Brain microvascular endothelial cell (primary cell): ENCODE measurements around the gene UQCRC1.

Source experiments
- DNase-seq: peaks from one replicate; pipeline ENCODE4 v3.0.0-alpha.2; 2020
- H3K27ac ChIP-seq: fragments of 250-450 bp; sonication (Bioruptor Pico); 2 replicates; pipeline ENCODE4 v1.5.1; 2020; ENCODE audit warnings: mild to moderate bottlenecking, moderate library complexity
- H3K27me3 ChIP-seq: fragments of 250-450 bp; sonication (Bioruptor Pico); replicated peaks from 2 replicates; pipeline ENCODE4 v1.5.1; 2020; ENCODE audit warnings: mild to moderate bottlenecking
- H3K36me3 ChIP-seq: fragments of 250-450 bp; sonication (Bioruptor Pico); replicated peaks from 2 replicates; pipeline ENCODE4 v1.5.1; 2020; ENCODE audit warnings: mild to moderate bottlenecking
- H3K4me3 ChIP-seq: 2 replicates; pipeline ENCODE4 v1.5.1; 2011; ENCODE audit warnings: low read depth, mild to moderate bottlenecking, control low read depth, low read length, moderate library complexity
- in situ Hi-C: cut with HindIII; loops from 2 replicates; pipeline ENCODE4 v1.10.0; 2017; ENCODE audit warnings: low sequenced_read_pairs, low pct_ligation_motif_present
- TF ChIP-seq, protein P1 (sequence below): IDR thresholded peaks from 2 replicates; pipeline ENCODE4 v1.5.1; 2011; ENCODE audit warnings: low read depth, mild to moderate bottlenecking, moderate library complexity, low read length, control low read depth, inconsistent platforms; ENCODE audit errors: missing control alignments

UQCRC1 gene

DNA sequence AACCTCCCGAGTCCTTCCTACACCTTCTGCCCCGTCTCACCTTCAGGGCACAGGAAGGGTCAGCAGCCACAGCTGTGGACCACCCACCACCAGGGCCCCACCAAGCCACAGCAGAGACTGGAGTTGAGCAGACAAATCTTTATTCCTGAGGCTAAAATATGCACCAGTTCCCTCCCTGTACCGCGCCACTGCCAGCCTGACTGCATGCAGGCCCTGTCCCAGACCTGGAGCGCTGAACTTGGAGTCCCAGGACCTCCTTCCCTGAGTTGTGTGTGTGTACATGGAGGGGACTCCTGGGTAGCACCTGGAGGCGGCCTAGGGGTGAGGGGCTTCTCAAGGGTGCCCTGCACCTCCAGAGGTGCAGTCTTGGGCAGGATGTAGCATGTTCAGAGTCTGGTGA, 16.2 kb upstream of the UQCRC1 start:
- TF ChIP-seq, protein P1, sequence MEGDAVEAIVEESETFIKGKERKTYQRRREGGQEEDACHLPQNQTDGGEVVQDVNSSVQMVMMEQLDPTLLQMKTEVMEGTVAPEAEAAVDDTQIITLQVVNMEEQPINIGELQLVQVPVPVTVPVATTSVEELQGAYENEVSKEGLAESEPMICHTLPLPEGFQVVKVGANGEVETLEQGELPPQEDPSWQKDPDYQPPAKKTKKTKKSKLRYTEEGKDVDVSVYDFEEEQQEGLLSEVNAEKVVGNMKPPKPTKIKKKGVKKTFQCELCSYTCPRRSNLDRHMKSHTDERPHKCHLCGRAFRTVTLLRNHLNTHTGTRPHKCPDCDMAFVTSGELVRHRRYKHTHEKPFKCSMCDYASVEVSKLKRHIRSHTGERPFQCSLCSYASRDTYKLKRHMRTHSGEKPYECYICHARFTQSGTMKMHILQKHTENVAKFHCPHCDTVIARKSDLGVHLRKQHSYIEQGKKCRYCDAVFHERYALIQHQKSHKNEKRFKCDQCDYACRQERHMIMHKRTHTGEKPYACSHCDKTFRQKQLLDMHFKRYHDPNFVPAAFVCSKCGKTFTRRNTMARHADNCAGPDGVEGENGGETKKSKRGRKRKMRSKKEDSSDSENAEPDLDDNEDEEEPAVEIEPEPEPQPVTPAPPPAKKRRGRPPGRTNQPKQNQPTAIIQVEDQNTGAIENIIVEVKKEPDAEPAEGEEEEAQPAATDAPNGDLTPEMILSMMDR: no peak
- in situ Hi-C loops: no loop called here
- no peak overlapping the region for H3K27ac ChIP-seq
- no peak for DNase-seq
- peaks cover 31% of the 10 kb centered on the region for H3K36me3 ChIP-seq
- H3K4me3 ChIP-seq: no peak overlapping the region
- no peaks in the 10 kb centered on the region for H3K27me3 ChIP-seq

DNA sequence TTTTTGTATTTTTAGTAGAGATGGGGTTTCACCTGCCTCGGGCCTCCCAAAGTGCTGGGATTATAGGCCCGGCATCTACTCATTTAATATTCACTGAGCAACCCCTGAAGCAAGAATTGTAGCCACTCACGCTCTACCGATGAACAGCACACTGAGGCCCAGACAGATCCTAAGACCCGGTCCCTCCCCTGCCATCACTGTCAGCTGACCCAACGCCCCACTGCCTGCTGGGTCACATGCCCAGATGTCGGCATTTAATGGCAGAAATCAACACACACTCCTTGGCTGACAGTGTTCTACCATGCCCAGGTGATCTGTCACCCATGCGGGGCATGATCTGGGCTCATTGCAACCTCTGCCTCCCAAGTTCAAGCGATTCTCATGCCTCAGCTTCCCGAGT, 15.3 kb upstream of the UQCRC1 start:
- H3K36me3 ChIP-seq: peaks cover 24% of the 10 kb centered on the region

DNA sequence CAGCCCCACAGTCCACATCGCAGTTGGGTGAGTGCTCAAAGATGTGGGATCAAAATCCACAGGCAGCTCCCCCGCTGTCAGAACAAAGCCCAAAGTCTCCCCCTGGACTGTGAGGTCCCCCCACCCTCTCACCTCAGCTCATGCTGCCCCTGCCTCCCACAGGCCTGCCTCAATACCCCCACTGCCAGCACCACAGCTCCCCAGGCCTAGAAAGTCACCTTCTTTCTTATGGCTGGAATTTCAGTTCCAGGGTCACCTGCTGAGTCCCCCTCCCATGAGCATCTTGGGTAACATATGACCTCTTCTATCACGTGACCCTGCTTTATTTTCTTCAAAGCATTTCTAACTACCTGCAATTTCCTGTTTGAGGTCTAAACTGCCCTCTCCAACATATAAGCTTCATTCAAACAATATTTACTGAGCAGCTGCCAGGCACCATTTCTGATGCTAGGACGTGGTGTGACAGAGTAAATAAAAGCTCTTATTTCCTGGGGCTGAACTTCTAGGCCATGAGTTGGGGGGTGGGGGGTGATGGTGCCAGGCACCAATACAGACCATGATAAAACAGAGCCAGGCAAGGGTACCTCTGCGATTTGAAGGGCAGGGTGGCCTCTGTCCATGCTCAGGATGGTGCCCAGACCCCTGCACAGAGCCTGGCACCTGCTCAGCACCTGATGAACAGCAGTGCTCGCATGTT, 14.6 kb upstream of the UQCRC1 start:
- Histone ChIP-seq H3K4me3 (no peak overlapping the region), H3K36me3 (peaks cover 19% of the 10 kb centered on the region), H3K27me3 (no peaks in the 10 kb centered on the region), H3K27ac (no peak overlapping the region)
- TF ChIP-seq, protein P1: no peak
- no peak for DNase-seq
- in situ Hi-C loops: no loop called here

More for the DNA sequence above, 15.3 kb upstream of the UQCRC1 start:
- no peak for DNase-seq
- Histone ChIP-seq H3K27me3 (no peaks in the 10 kb centered on the region), H3K27ac (no peak overlapping the region), H3K4me3 (no peak overlapping the region)
- in situ Hi-C loops: no loop called here
- TF ChIP-seq, protein P1: no peak

DNA sequence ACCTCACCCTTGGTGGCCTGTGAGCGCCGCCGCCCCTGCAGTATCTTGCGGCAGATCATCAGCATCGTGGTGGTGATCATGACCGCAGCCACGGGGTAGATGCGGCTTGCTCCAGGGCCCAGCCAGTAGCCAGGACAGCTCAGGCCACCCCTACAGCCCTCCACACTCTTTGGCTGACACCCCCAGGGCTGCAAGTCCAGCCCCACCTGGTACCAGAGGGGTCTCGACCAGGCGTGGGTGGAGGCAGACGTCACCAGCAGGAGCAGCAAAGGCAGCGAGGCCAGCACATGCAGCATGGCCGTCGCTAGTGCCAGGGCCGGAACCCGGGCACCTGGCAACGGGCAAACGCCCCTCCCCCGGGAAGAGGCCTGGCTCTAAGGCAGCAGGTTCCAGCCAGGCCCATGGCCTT, 12.0 kb upstream of the UQCRC1 start, which contains the start of gene TMEM89:
TSS of gene TMEM89 (minus strand) at position 309 of the 409 bp plus-strand sequence. CDS start at position 296, 13 bp downstream.
- no peak for DNase-seq
- TF ChIP-seq, protein P1: no peak
- H3K4me3 ChIP-seq: no peak within 1 kb of the TSS
- no peak within 1 kb of the TSS for H3K27ac ChIP-seq
- H3K36me3 ChIP-seq: peaks cover 2% of the 10 kb centered on the region
- in situ Hi-C loops: no loop called here
- no peaks in the 10 kb centered on the region for H3K27me3 ChIP-seq

DNA sequence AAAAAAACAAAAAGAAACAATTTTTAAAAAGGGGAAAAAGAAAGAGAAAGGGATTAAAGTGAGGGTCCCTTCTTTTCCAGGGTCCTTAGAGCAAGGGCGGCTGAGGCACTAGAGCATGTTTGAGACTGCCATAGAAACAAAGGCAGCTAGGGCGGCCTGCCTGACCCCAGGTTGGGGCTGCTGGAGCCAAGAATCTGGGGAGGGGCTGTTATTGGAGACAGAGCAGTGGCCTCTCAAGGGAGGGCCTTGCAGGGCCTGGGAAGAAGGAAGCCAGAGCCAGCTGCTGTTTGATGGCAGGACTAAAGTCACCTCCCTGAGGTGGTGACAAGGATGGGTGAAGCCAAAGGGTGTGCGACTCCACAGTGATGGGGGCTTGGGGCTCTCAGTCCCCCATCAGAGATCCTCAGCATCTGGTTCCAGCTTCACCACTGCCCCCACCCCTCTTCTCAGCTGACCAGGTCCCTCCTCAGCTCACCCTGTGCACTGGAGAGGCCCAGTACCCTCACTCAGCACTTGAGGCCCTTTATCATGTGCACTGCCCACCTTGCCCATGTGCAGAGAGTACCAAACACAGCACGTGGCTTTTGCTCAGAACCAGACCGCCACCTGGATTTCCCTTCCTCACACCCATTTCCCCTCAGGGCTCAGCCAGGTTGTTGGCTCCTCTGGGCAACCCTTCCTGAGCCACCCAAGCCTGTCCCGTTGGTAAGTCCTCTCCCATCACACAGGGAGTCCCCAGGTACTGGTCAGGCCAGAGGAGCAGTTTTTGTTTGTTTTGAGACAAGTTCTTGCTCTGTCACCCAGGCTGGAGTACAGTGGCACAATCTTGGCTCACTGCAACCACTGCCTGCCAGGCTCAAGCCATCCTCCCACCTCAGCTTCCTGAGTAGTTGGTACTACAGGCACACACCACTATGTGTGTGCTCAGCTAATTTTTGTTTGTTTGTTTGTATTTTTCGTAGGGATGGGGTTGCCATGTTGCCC, 10.4 kb upstream of the UQCRC1 start:
- in situ Hi-C loops: no loop called here
- no peak for DNase-seq
- H3K4me3 ChIP-seq: no peak overlapping the region
- TF ChIP-seq, protein P1: no peak
- no peaks in the 10 kb centered on the region for H3K36me3 ChIP-seq
- no peak overlapping the region for H3K27ac ChIP-seq
- no peaks in the 10 kb centered on the region for H3K27me3 ChIP-seq
